ENCODE measurements around the gene CNOT8.
"Not testable (repeated sequence)": the region's sequence is repeated elsewhere in the genome, so short reads cannot be mapped to it uniquely, and the experiment has no call there.

CNOT8 gene

DNA sequence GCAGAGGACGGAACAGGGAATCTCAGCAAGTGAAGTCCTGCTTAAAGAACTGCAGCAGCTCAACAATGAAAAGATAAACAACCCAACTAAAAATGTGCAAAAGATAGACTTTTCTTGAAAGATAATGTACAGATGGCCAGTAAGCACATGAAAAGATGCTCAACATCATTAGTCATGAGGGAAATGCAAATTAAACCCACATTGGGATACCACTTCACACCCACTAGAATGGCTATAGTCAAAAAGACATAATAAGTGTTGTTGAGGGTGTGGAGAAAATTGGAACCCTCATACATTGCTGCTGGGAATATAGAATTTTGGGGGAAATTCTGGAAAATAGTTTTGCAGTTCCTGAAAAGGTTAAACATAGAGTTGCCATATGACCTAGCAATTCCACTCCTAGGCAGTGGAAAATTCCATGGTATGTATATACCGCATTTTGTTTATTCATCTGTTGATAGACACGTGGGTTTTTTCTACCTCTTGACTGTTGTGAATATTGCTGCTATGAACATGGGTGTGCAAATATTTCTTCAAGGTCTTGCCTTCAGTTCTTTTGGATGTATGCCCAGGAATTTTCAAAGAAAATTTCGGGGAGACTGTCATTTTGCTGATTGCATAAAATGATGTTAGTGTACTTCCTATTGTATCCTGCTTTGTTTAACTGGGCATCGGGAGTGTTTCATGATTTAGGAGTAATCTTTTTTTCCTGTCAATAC, 7.2 kb downstream of the CNOT8 start:
- DNase-seq (ENCODE audit: low read depth): no peak

DNA sequence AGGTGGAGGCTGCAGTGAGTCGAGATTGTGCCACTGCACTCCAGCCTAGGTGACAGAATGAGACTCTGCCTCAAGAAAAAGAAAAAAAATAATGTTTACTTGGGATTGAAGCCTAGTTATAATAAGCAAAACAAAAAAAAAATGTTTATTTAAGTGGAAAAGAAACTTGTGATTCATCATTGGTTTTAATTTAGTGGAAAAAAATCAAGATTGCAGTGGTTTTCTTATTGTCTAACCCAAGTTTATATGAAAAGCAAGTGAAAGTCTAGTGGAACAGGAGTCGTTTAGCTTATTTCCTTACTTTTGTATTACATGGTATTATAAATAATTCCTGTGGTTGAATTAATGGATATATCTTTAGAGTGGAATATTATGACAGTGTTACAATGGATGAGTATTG, 8.4 kb downstream of the CNOT8 start:
- DNase-seq (ENCODE audit: low read depth): no peak

DNA sequence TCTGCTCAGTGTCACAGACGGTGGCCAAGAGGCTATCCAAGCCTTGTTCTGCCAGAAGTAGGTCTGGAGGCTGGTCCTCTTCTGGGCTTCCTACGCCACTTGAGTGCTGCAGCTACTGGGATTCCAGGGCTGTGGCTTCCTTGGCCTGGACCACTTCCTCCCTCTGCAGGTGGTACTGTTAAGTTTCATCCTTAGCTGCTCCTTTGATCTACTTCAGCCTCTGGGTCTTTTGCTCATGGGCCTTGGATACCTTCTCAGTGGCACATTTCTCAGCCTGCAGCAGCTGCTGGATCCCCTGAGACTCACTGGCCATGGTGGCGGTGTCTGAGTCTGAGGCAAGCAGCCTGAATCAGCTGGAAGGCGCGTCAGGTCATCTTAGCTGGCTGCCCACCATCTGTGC, 10.3 kb downstream of the CNOT8 start:
- DNase-seq (ENCODE audit: low read depth): no peak

DNA sequence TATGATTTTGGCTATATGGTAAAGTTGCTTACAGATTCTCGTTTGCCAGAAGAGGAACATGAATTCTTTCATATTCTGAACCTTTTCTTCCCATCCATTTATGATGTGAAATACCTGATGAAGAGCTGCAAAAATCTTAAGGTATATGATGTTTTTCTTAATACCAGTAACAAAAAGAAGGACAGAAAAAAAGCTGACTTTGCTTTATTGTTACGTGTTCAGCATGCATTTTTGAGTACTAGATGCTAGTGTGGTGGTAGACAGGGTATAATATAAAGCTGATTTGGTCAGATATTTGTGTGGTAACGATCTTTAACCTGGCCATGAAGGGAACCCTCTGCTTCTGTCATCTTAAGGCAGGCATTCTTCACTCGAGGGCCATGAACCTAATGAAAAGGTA, 13.3 kb downstream of the CNOT8 start:
- DNase-seq (ENCODE audit: low read depth): no peak

DNA sequence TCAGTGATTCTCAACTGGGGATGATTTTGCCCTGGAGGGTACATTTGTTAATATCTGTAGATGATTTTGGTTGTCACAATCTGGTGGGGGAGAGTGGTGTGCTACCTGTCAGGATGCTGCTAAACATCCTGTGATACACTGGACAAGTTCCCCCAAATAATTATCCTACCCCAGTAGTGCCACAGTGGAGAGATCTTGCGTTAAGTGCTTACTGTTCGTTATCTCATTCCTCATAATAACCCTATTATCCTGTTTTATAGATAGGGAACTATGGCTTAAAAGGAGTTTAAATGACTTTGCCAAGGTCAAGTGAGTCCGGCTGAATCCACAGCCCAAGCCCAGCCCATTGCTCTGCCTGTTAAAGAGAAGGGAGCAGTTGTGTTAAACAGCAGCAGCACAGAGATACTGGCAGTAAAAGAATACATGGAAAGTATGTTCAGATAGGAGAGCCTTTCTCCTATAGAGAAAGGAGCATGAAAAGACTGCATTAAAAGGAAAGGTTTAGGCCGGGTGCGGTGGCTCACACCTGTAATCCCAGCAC, 15.4 kb downstream of the CNOT8 start:
- no peak for DNase-seq (ENCODE audit: low read depth)

DNA sequence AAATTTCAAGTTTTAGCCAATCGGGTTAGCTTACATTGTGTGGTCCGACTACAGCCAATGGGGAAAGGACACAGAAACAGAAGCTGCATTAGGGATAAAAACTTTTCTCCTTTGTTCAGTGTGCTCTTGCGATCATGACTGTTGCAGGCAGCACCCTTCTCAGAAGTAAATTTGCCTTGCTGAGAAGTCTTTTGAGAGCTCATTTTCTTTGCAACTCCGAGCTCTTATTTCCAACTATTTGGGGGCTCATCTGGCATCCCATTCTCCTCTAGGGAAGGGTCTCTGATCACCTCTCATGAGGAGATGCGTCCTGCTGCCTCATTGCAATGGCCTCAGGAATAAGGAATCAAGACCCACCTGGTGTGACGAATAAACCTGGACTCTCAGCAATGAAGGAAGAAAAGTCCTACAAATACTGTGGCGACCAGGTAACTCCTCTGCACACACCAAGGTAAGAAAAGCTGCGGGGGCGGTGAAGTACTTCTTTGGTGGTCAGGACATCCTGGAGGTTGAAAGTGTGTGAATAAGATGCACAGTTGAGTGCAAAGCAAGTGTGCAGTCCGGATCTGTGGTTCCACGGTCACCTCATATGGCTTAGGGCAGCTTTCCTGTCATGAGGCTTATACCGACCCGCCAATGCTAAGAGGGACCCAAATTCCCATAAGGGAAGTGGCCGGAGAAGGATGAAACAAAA, 20.4 kb downstream of the CNOT8 start:
- no peak for DNase-seq (ENCODE audit: low read depth)

DNA sequence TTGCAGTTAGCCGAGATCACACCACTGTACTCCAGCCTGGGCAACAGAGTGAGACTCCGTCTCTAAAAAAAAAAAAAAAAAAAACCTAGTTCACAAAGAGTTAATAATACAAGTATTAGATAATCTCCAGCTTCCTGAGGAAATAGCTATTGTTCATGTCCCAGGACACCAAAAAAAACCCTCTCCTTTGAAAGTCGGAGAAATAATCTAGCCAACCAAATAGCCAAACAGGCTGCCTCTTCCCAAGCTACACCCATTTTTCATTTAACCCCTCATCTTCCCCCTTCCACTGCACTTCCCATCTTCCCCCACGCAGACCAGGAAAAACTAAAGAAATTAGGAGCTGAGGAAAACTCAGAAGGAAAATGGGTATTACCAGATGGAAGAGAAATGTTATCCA, 23.6 kb downstream of the CNOT8 start:
- no peak for DNase-seq (ENCODE audit: low read depth)

DNA sequence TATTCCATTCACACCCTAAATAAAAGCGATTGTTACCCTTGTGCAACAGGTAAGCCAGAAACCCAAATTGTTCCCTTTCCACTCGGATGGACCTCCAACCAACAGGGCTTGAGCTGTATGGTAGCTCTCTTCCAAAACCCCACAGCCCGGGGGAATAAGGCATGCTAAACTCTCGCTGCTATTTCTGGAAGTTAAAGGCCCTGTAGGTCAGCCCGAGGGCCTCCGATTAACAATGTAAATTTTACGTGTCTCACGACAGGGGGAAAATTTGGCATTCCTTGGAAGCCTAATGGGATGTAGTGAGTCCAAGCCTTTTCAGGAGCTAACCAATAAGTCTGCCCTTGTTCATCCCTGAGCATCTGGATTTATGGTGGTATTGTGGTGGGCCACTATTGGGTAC, 26.0 kb downstream of the CNOT8 start:
- no peak for DNase-seq (ENCODE audit: low read depth)

DNA sequence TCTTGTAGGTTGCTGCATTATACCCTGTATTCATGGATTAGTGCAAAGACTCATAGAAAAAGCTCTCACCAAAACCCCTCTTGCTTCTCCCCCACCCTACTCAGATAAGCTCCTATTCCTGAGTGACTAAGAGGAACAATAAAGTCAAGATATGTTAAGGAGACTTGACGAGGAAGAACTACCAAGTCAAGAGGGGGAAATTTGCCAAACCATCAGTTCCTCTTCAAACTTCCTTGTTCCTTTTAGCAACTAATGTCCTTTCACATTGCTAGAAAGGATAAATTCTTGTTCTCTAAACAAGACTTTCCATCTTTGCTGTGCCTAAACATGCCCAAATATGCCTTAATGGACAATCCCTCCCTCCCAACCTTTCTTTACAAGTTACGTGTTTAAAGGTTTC, 27.0 kb downstream of the CNOT8 start:
- DNase-seq (ENCODE audit: low read depth): no peak

DNA sequence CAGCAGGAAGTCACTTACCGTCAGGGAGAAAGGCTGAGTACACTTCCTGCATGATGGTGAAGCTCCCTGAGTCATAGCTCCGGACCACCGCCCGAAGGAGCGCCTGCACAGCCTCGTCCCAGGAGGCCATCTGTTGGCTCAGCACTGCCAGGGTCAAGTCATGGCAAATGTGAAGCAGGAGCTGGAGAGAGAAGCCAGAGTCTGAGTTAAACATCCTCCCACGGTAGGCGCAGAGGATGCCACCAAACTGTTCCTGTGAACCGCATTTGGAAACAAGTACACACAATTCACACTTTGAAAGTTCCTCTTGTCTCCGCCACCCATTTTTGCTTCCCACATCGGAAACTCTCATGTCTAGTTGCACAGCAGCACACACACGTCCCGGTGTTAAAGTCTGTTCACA, 33.9 kb downstream of the CNOT8 start:
- DNase-seq (ENCODE audit: low read depth): no peak

DNA sequence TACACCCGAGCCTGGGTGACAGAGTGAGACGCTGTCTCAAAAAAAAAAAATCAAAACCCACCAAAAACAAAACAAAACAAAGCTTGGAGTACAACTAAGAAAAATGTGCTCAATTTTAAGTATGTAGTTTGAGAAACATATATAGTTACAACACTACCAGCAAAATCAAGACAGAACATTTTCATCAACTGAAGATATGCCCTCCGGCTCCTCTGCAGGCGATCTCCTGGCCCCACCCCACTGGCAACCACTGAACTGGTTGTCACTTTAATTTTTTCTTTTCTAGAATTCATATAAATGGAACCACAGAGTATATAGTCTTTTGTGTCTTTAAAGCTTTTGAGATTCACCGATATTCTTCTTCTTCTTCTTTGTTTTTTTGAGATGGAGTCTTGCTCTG, 35.0 kb downstream of the CNOT8 start:
- DNase-seq (ENCODE audit: low read depth): no peak

DNA sequence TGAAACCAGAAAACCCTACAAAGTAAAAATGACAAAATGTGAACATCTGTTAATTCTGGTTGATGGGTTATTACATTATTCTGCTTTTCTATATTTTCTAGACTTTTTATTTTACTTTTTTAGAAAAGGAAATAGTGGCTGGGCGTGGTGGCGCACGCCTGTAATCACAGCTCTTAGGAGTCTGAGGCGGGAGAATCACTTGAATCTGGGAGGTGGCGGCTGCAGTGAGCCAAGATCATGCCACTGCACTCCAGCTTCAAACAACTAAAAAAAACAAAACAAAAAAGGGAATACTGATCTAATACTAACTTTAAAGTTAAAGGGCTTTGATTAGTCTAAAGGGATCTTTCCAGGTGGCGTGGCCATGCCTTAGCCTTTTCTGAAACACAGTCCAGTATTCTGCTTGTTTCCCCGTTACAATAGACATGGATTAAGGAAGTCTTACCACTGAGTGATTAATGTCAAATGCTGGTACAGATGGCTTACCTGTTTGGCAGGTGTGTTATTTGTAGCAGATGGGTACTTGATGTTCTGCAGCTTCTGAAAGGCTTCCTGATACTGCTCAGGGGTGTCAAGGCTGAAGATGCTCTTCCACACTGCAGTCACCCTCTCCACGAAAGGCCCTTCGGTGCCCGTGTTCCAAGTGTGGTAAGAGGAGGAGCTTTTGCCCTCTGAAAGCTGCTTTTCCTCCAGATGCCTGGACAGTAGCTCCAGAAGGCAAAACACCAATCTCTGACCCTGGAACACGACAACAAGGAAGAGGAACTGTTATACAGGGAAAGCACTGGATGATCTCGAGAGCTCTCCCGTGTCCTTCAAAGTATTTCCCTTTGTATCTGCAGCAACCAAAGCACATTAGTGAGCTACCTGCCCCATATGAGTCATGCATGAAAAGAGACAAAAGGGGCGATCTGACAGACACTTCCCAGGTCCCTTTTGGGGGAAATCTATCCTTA, 37.5 kb downstream of the CNOT8 start:
- DNase-seq (ENCODE audit: low read depth): no peak

DNA sequence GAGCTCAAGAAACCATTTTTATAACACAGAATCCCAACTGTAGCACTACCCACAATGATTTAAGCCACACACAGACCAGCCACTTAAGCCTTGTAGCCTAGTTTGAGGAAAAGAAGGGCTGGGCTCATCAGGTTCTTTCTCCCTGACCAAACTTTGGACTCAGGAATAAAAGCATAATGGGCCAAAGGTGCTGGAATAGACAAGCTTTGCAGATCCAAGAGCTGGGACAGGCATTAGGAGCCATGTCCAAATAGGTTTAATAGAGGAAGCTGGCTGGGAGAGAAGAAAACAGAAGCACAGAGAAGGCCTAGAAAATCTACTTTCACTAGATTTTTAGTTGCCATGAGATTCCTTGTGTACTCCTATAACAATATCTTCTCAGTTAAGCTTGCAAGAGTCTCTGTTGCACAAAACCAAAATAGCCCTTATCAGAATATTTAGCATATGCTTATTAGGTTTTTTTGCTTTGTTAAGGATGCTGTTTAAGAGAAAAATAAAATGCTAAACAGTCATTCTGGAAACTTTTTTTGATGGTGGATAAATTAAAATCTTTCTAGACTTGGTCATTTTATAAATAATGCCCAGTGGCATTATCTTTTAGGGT, 38.2 kb downstream of the CNOT8 start:
- no peak for DNase-seq (ENCODE audit: low read depth)

DNA sequence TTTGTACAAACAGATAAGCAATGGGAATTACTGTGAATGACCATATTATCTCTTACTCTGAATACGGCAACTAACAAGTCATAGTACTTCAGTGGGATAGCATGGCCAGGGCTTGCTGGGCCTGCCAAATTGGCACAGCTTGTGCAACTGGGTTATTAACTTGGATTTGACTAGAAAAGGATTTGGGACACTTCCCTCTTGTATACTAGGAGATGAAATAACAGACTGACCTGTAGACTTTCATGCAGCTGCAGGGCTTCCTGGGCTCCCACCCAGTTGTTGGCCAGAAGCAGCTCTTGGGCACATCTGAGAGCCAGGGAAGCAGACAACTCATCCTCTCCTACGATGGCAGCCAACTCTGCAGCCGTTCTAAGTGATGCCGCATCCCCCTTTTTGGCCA, 39.8 kb downstream of the CNOT8 start:
- DNase-seq (ENCODE audit: low read depth): no peak

DNA sequence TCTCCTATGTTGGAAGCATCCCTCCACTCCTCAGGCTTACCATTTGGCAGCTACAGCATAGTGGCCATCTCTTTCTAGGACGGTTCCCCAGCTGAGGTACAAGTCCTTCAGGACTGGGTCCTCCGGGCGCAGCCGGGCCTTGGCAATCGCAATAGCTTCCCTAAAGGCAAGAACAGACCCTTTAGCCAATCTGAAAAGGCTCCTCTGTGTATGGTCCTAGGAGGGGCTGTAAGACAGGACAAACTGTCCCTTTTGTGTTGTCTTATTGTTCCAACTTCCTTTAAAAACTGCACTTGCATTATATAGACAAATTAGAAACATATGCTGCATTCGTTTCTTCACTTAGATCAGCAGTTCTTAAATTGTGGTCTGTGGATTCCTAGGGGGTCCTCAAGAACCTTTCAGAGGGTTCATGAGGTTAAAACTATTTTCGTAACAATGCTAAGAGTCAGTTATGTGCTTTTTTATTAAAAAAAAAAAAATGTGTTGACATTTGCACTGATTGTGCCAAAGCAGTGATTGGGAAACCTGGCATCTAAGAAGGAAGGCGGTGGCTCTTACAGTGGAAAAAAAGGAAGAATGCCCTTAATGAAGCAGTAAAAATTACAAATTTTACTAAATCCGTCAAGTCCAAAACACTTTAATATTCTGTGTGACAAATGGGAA, 40.9 kb downstream of the CNOT8 start:
- DNase-seq (ENCODE audit: low read depth): no peak

DNA sequence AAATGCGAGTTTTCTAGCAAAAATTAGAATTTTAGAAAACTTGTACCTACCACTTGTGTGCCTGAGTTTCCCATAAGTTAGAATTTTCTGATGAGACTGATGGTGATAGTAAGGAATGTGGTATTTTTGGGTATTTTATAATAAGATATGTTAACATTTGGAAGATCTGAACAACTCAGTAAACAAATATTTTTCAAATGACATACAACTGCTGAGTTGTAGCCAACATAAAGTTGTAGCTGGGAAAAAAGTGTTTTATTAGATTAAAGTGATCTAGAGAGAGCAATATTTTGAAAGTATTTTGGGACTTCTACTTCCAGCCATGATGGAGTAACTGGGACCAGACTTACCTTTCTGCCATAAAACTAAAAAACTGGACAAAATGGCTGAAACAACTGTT, 41.6 kb downstream of the CNOT8 start:
- no peak for DNase-seq (ENCODE audit: low read depth)

DNA sequence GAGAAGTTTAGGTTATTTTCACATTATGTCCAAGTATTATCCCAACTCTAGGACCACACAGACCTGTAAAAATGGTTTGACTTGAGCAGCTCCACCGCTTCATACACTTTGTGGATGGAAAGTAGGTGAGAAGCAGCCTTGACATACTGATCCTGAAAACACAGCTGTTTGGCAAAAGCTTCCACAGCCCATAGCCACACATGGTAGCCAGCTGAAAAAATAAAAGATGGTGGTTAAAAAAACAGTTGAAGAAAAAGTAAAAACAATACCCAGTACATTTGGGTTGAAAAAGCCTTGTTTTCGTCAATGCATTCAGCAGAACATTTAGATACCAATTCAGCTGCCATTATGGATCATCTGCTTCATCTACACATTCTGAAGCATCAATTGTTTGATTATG, 42.8 kb downstream of the CNOT8 start:
- DNase-seq (ENCODE audit: low read depth): no peak

DNA sequence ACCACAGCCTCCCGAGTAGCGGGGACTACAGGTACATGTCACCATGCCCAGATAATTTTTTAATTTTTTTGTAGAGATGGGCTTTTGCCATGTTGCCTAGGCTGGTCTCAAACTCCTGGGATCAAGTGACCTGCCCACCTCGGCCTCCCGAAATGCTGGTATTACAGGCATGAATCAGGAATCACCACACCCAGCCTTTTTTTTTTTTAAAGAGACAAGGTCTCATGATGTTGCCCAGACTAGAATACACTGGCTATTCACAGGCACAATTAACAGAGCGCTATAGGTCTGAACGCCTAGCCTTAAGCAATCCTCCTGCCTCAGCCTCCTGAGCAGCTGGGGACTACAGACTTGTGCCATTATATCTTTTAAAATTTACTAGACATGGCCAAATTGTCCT, 43.5 kb downstream of the CNOT8 start:
- DNase-seq (ENCODE audit: low read depth): no peak

DNA sequence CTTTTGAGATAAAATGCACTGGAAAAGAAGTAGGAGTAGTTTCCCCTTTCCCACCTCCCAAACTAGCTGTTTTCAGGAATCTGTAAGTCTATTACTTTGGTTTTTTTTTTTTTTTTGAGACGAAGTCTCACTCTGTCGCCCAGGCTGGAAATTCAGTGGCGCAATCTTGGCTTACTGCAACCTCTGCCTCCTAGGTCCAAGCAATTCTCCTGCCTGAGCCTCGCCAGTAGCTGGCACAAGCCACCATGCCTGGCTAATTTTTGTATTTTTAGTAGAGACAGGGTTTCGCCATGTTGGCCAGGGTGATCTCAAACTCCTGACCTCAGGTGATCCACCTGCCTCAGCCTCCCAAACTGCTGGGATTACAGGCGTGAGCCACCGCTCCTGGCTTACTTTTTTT, 47.2 kb downstream of the CNOT8 start:
- DNase-seq (ENCODE audit: low read depth): not testable (repeated sequence)

DNA sequence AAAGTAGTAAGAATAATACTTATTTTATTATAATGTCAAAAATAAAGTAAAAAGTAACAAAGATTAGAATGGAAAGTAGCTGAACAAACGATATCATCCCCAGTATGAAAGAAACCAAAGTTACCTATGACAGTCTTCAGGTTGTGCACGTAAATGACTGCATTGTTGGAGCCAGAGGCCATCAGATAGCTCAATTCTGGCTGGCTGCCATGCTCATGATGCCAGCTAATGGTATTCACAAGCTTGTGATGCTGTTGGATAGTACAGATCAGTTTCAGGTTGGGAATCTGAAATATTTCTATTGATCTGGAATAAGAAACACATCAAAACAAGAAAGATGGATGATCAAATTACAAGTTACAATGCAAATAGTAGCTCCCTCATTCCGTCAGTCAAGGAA, 58.4 kb downstream of the CNOT8 start:
- DNase-seq (ENCODE audit: low read depth): no peak

DNA sequence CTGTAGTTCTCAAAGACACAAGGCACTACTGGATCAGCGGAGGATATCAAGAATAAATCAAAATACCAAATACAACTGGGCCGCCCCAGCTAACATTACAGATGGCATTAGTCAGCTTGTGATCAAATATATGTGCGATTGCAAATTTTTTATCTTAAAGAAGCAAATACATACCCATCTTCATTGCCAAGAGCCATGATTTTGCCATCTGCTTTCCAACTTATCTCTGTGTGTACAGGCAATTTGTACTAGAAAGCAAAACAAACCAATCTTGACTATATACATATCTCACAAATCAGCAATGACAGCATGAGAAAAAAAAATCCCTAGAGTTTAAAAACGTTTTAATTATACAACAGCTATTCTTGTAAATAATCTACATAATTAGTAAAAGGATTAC, 59.3 kb downstream of the CNOT8 start:
- no peak for DNase-seq (ENCODE audit: low read depth)
